Measurements from ENCODE around the gene UBL3. TPM values are rescaled to one million over a fixed set of nuclear protein-coding genes. Genes with fewer than 3 reads are reported as not detected.

UBL3 gene
- total and polyA plus RNA-seq, 2 of the 8 experiments (the other 6 are each of a cell fraction or from before 2014, with no cell fraction given): 5.3 to 16.1 TPM

DNA sequence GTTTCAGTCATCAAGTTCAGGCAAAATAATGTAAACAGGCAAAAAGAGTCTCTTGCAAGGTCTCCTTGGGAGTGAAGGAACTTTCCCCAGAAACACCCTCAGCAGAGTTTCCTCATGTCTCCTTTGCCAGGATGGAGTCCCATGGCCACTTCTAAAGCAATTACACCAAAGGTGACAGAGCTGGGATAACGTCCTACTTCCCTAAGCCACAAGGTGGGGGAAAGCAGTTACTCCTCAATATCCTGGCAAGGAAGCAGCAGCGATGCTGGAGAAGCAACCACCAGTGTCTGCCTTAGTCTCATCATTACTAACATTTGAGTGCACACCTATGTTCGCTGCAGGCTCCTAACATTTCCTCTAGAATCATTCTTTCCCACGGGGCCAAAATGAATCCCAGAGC, 88.6 kb downstream of the UBL3 start (continued):
- TF ChIP-seq, protein P1, sequence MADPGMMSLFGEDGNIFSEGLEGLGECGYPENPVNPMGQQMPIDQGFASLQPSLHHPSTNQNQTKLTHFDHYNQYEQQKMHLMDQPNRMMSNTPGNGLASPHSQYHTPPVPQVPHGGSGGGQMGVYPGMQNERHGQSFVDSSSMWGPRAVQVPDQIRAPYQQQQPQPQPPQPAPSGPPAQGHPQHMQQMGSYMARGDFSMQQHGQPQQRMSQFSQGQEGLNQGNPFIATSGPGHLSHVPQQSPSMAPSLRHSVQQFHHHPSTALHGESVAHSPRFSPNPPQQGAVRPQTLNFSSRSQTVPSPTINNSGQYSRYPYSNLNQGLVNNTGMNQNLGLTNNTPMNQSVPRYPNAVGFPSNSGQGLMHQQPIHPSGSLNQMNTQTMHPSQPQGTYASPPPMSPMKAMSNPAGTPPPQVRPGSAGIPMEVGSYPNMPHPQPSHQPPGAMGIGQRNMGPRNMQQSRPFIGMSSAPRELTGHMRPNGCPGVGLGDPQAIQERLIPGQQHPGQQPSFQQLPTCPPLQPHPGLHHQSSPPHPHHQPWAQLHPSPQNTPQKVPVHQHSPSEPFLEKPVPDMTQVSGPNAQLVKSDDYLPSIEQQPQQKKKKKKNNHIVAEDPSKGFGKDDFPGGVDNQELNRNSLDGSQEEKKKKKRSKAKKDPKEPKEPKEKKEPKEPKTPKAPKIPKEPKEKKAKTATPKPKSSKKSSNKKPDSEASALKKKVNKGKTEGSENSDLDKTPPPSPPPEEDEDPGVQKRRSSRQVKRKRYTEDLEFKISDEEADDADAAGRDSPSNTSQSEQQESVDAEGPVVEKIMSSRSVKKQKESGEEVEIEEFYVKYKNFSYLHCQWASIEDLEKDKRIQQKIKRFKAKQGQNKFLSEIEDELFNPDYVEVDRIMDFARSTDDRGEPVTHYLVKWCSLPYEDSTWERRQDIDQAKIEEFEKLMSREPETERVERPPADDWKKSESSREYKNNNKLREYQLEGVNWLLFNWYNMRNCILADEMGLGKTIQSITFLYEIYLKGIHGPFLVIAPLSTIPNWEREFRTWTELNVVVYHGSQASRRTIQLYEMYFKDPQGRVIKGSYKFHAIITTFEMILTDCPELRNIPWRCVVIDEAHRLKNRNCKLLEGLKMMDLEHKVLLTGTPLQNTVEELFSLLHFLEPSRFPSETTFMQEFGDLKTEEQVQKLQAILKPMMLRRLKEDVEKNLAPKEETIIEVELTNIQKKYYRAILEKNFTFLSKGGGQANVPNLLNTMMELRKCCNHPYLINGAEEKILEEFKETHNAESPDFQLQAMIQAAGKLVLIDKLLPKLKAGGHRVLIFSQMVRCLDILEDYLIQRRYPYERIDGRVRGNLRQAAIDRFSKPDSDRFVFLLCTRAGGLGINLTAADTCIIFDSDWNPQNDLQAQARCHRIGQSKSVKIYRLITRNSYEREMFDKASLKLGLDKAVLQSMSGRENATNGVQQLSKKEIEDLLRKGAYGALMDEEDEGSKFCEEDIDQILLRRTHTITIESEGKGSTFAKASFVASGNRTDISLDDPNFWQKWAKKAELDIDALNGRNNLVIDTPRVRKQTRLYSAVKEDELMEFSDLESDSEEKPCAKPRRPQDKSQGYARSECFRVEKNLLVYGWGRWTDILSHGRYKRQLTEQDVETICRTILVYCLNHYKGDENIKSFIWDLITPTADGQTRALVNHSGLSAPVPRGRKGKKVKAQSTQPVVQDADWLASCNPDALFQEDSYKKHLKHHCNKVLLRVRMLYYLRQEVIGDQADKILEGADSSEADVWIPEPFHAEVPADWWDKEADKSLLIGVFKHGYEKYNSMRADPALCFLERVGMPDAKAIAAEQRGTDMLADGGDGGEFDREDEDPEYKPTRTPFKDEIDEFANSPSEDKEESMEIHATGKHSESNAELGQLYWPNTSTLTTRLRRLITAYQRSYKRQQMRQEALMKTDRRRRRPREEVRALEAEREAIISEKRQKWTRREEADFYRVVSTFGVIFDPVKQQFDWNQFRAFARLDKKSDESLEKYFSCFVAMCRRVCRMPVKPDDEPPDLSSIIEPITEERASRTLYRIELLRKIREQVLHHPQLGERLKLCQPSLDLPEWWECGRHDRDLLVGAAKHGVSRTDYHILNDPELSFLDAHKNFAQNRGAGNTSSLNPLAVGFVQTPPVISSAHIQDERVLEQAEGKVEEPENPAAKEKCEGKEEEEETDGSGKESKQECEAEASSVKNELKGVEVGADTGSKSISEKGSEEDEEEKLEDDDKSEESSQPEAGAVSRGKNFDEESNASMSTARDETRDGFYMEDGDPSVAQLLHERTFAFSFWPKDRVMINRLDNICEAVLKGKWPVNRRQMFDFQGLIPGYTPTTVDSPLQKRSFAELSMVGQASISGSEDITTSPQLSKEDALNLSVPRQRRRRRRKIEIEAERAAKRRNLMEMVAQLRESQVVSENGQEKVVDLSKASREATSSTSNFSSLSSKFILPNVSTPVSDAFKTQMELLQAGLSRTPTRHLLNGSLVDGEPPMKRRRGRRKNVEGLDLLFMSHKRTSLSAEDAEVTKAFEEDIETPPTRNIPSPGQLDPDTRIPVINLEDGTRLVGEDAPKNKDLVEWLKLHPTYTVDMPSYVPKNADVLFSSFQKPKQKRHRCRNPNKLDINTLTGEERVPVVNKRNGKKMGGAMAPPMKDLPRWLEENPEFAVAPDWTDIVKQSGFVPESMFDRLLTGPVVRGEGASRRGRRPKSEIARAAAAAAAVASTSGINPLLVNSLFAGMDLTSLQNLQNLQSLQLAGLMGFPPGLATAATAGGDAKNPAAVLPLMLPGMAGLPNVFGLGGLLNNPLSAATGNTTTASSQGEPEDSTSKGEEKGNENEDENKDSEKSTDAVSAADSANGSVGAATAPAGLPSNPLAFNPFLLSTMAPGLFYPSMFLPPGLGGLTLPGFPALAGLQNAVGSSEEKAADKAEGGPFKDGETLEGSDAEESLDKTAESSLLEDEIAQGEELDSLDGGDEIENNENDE (IDR thresholded peaks at IDR 0.05; ENCODE audit: insufficient replicate concordance, low read length): no peak
- TF ChIP-seq POLR2AphosphoS5 (IDR thresholded peaks at IDR 0.05; ENCODE audit: low read depth, low read length) (no peak), SAP30 (IDR thresholded peaks at IDR 0.05; ENCODE audit: insufficient read depth, insufficient replicate concordance, low read length) (no peak), TEAD4 (IDR thresholded peaks at IDR 0.05; ENCODE audit: low read depth, low read length) (no peak), CEBPB (IDR thresholded peaks at IDR 0.05; ENCODE audit: low read depth, low read length) (no peak)
